ENCODE results near the gene ATP2B2. TPM values are rescaled to one million over a fixed set of nuclear protein-coding genes. Genes with fewer than 3 reads are reported as not detected.

Gene ATP2B2
- polyA plus RNA-seq, 3 donors = not detected

- H3K36me3 Mint-ChIP-seq = no peaks in the 10 kb centered on the region
- no peaks in the 10 kb centered on the region for H3K79me2 ChIP-seq (ENCODE audit: insufficient read depth, low read length)
- peaks cover 2 to 10% (median 5%) of the 10 kb centered on the region in 3 donors for H3K27me3 Mint-ChIP-seq (ENCODE audit: low read depth in 3 of 3)
- no peaks in the 10 kb centered on the region for H3K36me3 ChIP-seq (replicated peaks in 1 of 2; ENCODE audit: control insufficient read depth in 1 of 2, insufficient read depth in 2 of 2, low read length in 2 of 2)
- H3K4me3 ChIP-seq (replicated peaks in 1 of 3; ENCODE audit: low read depth in 2 of 3, low read length in 3 of 3) = no peak overlapping the region
- no peaks in the 10 kb centered on the region for H3K4me1 ChIP-seq (ENCODE audit: control insufficient read depth in 1 of 2, insufficient read depth in 2 of 2, low read length in 2 of 2)
- H3K27me3 ChIP-seq (ENCODE audit: control insufficient read depth in 2 of 2, insufficient read depth in 2 of 2, low read length in 2 of 2) = no peaks in the 10 kb centered on the region
- peaks cover 0 to 4% (median 0%) of the 10 kb centered on the region in 7 donors for H3K9me3 Mint-ChIP-seq
- H2AFZ ChIP-seq (ENCODE audit: insufficient read depth, low read depth, low read length, poor library complexity, severe bottlenecking) = no peak overlapping the region
- no peak overlapping the region for H3K4me2 ChIP-seq (replicated peaks; ENCODE audit: extremely low read depth, low read length, poor library complexity, severe bottlenecking)
- H4K20me1 ChIP-seq (ENCODE audit: insufficient read depth, low read length) = no peaks in the 10 kb centered on the region
- no peaks in the 10 kb centered on the region for H3K4me1 Mint-ChIP-seq
- no peaks in the 10 kb centered on the region for H3K9me3 ChIP-seq (replicated peaks in 1 of 2; ENCODE audit: control insufficient read depth in 1 of 2, insufficient read depth in 1 of 2, low read length in 2 of 2)
- no peak for DNase-seq
- no peak for TF ChIP-seq CTCF (IDR thresholded peaks at IDR 0.05)
- H3K9ac ChIP-seq (ENCODE audit: insufficient read depth, low read length, poor library complexity, severe bottlenecking) = no peak overlapping the region
- H3K4me3 Mint-ChIP-seq = no peak overlapping the region
- no peak overlapping the region for H3K27ac ChIP-seq (ENCODE audit: low read depth in 1 of 2, low read length in 2 of 2)
- H3K27ac Mint-ChIP-seq = no peak overlapping the region
- WGBS (ENCODE audit: insufficient coverage) = 75% methylated on average over 9 of the region's 9 CpGs
- intact Hi-C loops (cut with micrococcal nuclease) = no loop called here
Measured at GRCh38 chr3:10445561-10446175, 59.7 kb downstream of the ATP2B2 start.

GRCh38 chr3:10444511-10444910, 60.9 kb downstream of the ATP2B2 start:
- H3K4me2 ChIP-seq (replicated peaks; ENCODE audit: extremely low read depth, low read length, poor library complexity, severe bottlenecking) = no peak overlapping the region
- intact Hi-C loops (cut with micrococcal nuclease) = no loop called here
- no peak for DNase-seq
- Mint-ChIP-seq H3K4me3 (no peak overlapping the region), H3K4me1 (no peaks in the 10 kb centered on the region), H3K9me3 (peaks cover 0 to 4% (median 0%) of the 10 kb centered on the region in 7 donors), H3K27me3 (ENCODE audit: low read depth in 3 of 3) (peaks cover 2 to 10% (median 5%) of the 10 kb centered on the region in 3 donors), H3K36me3 (no peaks in the 10 kb centered on the region), H3K27ac (no peak overlapping the region)
- H3K9ac ChIP-seq (ENCODE audit: insufficient read depth, low read length, poor library complexity, severe bottlenecking) = no peak overlapping the region
- no peak for TF ChIP-seq CTCF (IDR thresholded peaks at IDR 0.05)
- WGBS (ENCODE audit: insufficient coverage) = 56% methylated on average over 9 of the region's 10 CpGs
- H3K9me3 ChIP-seq (replicated peaks in 1 of 2; ENCODE audit: control insufficient read depth in 1 of 2, insufficient read depth in 1 of 2, low read length in 2 of 2) = no peaks in the 10 kb centered on the region
- H4K20me1 ChIP-seq (ENCODE audit: insufficient read depth, low read length) = no peaks in the 10 kb centered on the region
- no peak overlapping the region for H3K27ac ChIP-seq (ENCODE audit: low read depth in 1 of 2, low read length in 2 of 2)
- H3K4me1 ChIP-seq (ENCODE audit: control insufficient read depth in 1 of 2, insufficient read depth in 2 of 2, low read length in 2 of 2) = no peaks in the 10 kb centered on the region
- H3K36me3 ChIP-seq (replicated peaks in 1 of 2; ENCODE audit: control insufficient read depth in 1 of 2, insufficient read depth in 2 of 2, low read length in 2 of 2) = no peaks in the 10 kb centered on the region
- H3K79me2 ChIP-seq (ENCODE audit: insufficient read depth, low read length) = no peaks in the 10 kb centered on the region
- H3K4me3 ChIP-seq (replicated peaks in 1 of 3; ENCODE audit: low read depth in 2 of 3, low read length in 3 of 3) = no peak overlapping the region
- H3K27me3 ChIP-seq (ENCODE audit: control insufficient read depth in 2 of 2, insufficient read depth in 2 of 2, low read length in 2 of 2) = no peaks in the 10 kb centered on the region
- H2AFZ ChIP-seq (ENCODE audit: insufficient read depth, low read depth, low read length, poor library complexity, severe bottlenecking) = no peak overlapping the region
